NCI-H82 treated with DMSO at 0.1 percent for 48 hours (cell line): ENCODE measurements around the gene NRG3.
"Not testable (repeated sequence)": the region's sequence is repeated elsewhere in the genome, so short reads cannot be mapped to it uniquely, and the experiment has no call there.

Source experiments
- DNase-seq: peaks from one replicate; lab custom pipeline; 2025; ENCODE audit not compliant: unreplicated experiment; lab: John Stamatoyannopoulos, UW

NRG3 gene

DNA sequence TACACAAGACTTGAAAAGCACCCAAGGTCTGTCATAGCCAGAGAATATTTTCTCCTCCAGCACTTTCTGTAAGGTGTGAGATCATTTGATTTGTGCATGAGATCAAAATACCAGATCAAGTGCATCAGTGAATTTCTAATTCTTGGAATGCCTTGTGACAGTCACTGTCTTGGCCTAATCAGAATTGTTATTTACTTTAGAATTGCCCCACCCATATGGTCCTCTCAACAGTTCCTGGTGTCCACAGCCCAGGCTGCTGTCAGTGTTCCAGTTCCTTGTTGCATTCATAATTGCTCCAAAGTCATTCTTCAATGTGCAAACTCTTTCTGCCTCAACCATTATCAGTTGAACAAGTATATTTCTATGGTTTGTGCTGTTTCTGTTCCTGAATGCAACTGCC lies 770.2 kb downstream of the NRG3 start:
- no peak for DNase-seq

DNA sequence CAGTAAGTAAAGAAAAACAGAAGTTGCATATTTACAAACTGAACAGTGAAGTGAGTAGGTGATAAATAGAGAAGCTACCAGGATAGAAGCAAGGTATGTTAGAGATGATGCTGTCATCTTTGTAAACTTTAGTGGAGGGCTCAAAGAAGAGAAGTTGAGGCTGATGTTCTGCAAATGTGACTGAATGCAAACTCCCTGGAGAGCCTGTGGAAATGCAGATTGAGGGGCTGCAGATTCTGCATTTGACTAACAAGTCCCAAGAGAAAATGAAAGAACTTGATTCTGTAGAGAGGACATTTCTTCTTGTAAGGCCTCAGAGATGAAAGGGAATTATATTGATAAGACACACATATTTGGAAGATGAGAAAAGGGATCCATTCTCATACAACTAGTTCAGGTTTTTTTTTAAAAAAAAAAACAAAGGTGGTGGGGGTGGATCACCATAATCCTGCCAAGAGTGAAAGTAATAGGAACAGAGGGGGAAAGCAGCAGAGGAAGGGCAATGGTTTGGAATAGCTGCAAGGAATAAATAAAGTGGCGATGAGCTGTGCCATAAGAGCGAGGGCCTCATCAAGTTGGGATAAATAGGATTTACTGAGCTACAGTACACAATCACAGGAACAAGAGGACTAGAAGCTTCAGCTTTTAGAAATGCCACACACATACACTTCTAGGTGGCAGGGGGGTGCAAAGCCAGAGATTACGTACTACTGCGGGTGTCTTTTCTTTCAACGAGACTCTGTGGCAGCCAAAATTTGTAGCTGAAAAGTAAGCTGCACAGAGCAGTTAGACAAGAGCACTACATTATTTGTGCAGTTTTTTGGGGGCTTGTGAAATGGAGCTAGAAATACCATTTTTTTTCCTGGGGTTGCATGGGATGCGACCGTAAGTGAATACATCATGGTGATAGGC lies 778.5 kb downstream of the NRG3 start:
- no peak for DNase-seq

DNA sequence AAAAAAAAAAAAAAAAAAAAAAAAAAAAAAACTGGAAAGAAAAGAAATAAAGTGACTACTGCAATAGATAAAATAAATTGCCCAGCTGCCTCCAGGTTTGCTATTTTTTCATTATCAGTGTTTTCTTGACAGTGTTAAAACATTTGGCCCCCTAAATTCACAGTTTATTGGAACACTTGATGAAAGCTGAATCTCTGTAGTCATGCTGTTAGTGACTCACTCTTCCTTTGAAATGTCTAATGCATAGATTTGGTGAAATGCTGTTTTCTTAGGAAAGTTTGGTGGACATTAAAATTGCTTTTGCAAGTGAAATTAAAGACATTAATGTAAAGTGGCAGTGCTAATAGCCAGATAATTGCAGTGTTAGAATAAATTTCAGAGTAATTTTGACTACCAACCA lies 785.2 kb downstream of the NRG3 start:
- no peak for DNase-seq

DNA sequence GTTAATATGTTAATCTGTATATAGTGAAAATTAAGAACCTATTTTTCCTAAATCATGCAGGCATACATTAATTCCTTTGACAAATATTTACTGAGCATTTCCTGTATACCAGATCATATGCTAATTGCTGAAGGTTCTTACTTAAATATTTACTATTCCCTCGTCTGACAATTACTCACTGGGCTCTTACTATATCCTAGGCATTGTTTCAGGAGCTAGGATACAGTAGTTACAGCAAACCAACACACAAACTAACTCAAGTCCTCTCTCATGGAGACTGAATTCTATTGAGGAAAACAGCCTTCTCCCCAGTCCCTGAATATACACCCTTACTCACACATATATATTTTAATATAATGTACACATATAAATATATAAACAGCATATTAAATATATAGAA lies 786.0 kb downstream of the NRG3 start:
- no peak for DNase-seq

DNA sequence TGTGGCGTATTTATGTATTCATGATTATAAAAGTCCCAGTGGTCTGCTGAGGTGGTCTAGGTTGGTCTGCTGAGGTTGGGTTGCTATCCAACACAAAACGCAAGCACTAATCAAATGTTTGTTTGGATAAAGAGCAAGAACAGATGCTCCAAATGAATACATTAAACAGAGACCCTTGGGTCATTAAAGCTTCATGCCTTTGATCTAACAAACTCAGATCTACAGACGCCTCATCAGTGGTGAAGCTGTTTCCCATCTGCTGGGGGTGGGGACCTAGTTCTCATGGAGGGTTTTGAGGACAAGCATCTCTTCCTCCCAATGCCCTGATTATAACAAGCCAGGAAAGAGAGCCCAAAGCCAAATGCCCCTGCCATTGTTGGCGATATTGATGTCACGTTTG lies 786.7 kb downstream of the NRG3 start:
- DNase-seq: no peak

DNA sequence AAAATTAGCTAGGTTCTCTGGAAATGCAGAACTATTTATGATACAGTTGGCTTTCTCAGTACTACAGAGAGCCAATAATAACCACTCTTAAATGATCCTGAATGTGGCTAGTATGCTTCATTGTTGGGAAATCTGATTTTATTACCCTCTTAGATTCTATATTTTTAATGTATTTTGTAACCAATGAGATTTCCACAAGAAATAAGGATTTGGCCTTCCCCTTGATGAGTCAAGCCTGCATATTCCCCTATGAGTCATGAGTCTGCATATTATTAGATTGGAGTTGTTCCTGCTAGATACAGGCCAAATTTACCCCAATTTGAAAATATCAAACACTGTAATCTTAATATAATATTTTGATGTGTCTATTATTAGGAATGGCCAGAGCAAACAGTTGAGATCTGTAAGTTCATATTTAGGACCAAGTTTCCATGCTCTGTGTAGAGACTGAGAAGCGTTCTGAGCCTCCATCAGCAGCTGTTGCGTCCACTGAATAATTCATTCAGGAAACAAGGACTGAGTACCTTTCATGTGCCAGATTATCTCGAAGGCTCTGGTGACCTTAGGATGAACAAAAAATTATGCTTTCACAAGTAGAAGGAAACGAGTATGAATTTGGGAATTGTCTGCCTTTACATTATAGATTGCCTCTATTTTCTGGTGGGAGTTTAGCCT lies 793.4 kb downstream of the NRG3 start:
- no peak for DNase-seq

DNA sequence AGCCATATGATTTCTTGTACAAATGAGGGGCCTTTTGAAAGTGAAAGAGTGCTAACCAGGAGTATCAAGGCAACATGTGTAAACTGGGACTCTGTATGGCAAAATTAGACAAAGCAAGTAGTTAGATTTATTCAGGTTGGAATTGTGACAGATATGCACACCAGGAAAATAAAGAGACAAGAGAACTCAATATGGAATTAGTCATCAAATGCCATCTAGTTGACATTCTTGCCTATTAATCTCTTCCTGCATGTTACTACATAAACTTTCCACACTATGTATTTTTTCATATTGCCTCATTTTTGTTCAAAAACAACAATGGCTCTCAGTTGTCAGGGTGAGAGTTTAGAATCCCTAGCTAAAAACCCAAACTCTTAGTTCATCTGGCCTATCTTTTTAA lies 799.0 kb downstream of the NRG3 start:
- no peak for DNase-seq

DNA sequence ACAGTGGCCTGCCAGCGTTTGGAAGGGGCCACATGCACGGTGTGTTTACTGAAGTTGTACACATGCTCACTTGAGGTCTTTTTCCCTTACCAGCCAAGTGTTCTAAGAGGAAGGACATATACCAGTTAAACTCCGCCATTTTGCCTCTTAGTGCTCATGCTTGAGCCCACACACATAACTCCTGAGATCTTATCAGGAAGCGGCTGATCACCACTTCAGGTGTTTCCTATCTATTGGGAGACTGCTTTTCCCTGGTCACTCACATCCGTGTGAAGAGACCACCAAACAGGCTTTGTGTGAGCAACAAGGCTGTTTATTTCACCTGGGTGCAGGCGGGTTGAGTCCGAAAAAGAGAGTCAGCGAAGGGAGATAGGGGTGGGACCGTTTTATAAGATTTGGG lies 802.9 kb downstream of the NRG3 start:
- not testable (repeated sequence) for DNase-seq

DNA sequence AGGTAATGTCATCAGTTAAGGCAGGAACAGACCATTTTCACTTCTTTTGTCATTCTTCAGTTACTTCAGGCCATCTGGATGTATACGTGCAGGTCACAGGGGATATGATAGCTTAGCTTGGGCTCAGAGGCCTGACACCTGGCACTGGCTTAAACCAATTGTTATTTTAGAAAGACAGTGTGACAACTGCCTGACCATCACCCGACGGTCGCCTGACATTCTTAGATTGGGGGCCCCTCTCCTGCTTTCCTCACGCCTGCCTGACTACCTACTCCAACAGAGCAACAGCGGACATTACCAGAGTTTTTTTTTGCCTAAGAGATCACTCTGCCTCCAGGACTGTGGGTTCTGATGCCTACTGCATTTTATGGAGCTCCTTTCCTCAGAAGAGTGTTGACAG lies 803.5 kb downstream of the NRG3 start:
- not testable (repeated sequence) for DNase-seq

DNA sequence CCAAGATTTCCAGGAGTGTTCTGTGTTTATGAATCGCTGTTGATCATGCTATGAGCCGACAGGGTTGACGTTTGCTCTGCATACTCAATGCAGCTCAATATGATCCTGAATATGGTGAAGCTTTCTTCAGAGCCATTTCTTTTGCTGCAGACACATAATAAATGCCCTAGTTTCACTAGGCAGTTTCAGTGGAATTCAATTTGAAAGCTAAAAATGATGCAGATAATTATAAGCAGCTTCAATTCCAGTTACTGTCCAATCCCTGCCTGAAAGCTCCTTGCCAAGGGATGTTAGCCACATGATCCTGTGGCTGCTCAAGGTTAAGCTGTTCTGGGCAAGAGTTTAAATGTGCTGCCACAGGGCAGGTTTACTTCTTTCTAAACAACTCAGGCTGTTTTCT lies 805.6 kb downstream of the NRG3 start:
- no peak for DNase-seq

DNA sequence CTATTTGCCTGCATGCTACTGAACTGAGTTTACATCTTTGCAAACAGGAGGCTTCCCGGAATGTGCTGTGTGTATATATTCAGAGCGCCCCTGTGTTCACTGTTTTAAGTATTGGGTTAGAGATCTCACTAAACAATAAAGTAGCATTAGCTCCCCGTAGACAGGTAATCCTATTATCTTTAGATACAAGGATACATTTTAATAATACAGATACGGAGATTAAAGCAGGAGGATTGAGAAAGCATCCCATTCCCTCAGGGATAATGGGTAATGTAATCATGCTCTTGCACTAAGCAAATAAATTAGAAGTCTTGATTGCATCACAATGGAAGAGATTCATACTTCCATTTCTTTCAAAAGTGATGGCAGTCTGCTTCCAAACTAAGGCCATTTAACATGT lies 809.0 kb downstream of the NRG3 start:
- DNase-seq: peak; percentile 77

DNA sequence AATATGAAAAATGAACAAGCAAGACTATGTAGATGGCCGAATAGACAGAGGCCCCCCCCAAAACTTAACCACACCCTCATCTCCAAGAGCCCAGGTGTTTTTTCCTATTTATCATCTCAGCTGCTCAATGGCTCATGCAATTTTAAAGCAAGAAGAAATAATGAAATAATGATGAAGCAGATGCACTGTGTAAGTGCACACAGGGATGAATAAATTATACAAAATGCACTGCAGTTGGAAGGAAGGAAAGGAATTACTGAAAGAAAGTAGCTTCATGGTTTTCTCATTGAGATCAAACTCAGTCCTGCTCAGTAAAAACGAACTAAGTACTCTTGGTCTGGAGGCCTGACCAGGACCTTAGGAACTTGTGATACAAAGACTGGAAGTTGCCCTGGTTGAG lies 810.1 kb downstream of the NRG3 start:
- DNase-seq: no peak

DNA sequence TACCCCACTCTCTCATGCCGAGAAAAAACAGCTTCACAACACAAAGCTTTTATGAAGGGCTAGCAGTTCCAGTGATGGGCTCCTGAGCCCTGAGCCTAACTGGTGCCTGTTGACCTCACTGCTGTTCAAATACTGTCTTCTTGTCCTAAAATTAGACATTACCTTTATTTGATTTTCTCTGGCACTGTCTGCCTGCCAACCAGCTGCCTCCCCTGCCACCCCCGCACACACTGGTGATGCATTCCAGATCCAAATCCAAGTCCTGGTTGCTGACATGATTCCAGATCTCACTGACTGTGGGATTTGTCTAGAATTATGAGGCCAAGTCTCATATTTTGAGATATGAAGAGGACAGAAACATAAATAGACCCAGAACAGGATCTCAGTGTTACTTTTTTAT lies 816.2 kb downstream of the NRG3 start:
- DNase-seq: no peak

DNA sequence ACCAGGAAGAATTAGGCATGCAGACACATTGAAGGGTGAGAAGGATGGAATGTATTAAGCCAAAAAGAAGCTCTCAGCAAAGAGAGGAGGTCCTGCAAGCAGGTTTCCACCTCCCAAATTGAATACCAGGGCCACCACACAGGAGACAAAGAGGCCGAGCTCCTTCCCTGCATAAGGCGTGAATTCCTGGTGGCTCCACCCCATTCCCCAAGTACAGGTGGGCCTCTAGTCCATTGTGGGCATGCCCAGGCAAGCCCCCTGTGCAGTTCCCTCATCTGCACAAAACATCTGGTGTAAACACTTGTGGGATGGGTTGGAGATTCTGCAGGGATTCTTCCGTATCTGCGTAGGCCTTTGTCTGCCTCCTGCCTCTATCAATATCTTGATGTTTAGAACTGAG lies 817.5 kb downstream of the NRG3 start:
- no peak for DNase-seq

DNA sequence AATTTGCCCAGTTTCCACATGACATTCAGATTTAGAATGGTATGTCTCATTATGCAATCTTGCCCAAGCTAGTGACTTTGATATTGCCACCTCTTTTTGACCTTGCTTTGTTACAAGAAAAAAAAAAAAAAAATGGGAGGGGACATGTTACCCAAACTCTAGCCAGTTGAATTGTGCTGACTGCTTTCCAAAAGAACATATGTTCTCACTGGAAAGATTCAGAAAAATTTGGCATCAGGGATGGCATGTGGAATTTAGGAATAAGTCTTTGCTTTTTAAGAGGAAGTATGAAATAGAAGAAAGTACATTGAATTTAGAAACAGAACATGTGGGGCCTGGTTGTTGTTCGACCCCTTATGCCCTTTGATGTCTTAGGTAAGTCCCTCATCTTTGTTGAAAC lies 846.8 kb downstream of the NRG3 start:
- no peak for DNase-seq

DNA sequence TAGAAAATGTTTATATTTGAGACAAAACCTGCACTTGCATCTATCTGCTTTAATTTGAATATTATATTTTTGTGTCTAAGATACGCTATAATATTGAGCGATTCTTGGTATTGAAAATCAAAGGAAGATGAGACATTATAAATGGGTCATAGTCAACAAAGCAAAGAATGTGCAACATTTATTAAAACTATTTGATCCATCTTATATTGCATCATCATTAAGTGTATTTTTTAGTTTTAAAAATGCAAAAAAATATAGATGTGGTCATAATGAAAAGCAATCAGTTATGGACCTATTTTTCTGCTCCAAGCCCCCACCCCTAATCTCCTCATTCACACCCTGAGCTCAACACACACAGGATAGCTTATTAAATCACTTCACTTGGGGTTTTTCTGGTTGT lies 847.3 kb downstream of the NRG3 start:
- no peak for DNase-seq

DNA sequence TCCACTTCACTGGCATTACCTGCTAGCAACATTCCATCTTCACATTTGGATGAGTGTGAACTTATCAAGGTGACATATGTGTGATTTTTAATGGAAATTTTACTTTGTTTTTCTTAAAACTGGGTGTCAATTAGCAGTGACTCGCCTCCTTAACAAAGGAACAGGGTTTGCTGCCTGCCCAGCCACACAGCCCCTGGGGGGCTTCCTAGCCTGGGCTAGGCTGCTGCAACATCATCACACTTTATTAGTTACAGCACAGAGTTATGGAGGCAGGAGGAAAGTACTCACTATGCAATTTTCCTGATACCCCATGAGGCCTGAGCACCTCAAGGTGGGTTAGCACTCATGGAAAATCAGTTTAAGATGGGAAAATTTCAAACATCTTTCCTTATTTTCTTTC lies 861.3 kb downstream of the NRG3 start:
- DNase-seq: no peak

DNA sequence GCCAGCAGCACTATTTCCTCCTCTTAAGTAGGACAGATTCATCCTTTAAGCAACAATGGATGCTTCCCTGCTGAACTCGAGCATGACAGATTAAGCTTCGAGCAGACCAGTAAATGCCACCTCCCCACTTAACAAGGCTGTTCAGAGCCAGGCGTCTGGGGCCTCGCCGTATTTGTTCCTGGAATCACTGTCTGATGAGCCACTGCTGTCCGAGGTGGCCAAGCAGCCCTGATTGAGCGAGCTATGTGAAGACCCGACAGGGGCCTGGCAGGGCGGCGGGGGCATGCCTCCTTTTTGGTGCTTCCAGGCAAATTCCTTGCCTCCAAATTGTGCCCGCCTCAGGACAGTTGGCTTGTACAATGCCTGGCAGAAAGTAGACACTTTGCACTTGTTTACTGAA lies 862.6 kb downstream of the NRG3 start:
- peak; percentile 2 for DNase-seq

DNA sequence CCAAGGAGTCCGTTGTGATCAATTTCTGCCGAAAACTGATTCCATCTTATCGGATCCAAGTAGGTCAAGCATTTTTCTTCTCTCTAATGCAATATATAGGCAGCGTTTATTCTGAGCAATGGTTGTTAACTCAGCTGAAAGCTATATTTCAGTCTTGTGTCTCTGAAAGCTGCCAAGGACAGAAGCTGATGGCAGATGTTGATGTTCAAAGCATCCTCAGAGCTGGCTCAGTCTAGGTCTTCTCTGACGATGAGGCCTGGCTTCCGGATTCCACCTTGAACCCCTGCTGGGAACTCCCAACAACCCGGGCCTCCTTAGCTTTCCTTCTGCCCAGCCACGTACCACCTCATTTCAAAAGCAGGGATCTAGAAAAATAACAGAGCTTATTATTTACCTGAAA lies 863.6 kb downstream of the NRG3 start:
- no peak for DNase-seq

DNA sequence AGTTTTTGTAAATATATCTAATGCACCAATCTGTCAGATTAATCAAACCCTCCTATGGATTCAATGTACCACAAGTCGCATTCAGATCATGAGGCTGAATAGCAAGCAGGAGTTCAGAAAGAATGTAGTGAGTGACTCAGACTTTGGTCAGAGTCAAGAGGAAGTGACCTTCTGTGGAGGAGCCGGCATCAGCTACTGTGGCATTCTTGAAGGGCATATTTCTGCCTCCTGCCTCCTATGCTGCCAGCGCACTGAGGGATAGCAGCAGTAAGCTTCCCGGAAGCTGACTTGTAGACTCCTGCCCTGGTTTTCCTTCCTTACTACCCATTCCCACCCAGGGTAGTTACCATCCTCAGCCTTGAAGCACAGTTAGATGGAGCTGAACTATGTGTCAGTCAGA lies 867.5 kb downstream of the NRG3 start:
- DNase-seq: no peak

DNA sequence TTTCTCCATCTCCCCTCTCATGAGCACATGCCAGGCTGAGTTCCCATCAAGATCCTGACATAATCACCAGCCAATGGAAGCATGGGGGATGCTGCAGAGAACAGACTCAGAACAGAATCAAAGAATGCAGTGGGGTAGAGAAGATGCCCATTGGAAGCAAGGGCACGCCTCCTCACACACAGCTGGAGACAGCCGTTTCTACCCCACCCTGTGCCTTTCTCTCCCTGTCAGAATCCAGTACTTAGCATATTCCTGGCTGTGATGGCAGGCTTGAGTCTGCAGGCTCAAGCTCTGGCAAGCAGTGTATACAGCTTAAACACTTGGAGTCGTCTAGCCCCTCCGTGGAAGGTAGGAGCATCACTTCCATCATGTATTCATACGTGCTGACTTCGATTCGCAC lies 867.9 kb downstream of the NRG3 start:
- DNase-seq: no peak

DNA sequence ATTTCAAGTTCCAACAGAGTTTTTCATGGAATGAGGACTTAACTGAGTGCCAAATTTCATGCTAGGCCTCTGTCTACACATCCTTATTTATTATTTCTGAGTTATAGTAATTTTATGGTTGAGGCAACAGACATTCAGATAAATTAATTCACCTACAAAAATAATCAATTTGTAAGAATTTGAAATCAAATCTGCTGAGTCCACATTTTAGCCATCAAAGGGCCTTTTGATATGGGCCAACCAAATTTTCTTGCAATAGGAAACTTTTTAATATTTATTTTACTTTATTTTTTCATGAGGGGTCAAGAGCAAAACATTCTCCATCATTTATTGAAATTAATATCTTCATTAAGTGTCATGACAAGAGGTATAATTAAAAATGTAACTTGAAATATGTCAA lies 875.5 kb downstream of the NRG3 start:
- DNase-seq: no peak

DNA sequence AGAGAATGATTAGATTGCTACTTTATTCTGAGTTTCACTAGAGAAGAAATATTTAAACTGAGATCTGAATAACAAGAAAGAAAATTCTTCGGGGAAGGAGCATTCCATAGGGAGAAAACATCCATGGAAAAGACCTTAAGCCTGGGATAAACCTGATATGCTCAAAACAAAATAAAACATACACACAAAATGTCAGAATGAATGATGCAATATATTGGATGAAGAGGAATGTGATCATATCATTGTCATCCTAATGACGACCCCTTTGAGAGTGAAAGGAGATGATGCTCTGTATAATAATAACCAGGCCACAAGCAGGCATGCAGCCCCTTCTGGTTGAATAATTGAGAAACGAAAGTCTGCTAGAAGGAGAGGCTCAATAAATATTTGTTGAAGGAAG lies 882.4 kb downstream of the NRG3 start:
- DNase-seq: no peak
